ENCODE data around the gene CTSL.

The CTSL gene

DNA sequence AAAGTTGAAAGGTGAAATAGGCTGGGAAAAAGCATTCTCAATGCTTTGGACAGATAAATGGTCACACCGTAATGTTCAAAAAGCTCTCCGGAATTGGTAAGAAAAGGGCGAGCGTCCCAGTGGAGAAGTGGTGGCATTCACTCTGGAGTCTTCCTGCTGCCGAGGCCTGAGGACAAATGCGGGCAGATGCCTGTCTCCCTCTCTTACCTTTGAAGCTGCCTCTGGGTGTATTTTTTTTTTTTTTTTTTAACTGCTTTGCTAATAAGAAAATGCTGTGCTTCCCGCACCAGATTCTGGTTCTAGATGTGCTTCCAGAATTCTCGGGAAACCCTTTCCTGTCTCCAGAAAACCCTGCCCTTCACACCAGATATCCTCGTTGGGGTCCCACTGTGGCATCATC is 24.4 kb upstream of the CTSL start:
- DNase-seq: no peak

- DNase-seq: peak; percentile 52
These were observed 23.9 kb upstream of the CTSL start for GRCh38 chr9:87701931-87702421.

DNA sequence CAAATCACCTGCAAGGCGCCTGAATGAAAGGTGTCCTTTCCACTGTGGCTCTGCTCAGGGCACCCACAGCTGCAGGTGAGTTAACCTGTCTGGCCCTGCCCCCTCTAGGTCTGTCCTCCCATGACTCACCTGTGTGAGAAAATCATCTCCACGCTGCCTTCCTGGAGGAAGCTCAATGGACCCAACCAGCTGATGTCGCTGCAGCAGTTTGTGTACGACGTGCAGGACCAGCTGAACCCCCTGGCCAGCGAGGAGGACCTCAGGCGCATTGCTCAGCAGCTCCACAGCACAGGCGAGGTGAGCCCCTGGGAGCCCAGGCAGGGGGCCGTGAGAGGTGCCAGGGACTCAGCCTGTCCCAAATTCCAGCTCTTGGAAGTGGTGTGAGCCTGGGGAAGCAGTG is 23.0 kb upstream of the CTSL start:
- DNase-seq: no peak

GRCh38 chr9:87703636-87704276 is 22.2 kb upstream of the CTSL start:
- no peak for DNase-seq

GRCh38 chr9:87704342-87704741 is 21.6 kb upstream of the CTSL start:
- no peak for DNase-seq

DNA sequence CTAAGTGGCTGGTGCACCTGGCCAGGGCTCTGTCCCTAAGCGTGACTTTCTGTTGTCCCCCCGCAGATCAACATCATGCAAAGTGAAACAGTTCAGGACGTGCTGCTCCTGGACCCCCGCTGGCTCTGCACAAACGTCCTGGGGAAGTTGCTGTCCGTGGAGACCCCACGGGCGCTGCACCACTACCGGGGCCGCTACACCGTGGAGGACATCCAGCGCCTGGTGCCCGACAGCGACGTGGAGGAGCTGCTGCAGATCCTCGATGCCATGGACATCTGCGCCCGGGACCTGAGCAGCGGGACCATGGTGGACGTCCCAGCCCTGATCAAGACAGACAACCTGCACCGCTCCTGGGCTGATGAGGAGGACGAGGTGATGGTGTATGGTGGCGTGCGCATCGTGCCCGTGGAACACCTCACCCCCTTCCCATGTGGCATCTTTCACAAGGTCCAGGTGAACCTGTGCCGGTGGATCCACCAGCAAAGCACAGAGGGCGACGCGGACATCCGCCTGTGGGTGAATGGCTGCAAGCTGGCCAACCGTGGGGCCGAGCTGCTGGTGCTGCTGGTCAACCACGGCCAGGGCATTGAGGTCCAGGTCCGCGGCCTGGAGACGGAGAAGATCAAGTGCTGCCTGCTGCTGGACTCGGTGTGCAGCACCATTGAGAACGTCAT is 19.7 kb upstream of the CTSL start:
- no peak for DNase-seq

DNA sequence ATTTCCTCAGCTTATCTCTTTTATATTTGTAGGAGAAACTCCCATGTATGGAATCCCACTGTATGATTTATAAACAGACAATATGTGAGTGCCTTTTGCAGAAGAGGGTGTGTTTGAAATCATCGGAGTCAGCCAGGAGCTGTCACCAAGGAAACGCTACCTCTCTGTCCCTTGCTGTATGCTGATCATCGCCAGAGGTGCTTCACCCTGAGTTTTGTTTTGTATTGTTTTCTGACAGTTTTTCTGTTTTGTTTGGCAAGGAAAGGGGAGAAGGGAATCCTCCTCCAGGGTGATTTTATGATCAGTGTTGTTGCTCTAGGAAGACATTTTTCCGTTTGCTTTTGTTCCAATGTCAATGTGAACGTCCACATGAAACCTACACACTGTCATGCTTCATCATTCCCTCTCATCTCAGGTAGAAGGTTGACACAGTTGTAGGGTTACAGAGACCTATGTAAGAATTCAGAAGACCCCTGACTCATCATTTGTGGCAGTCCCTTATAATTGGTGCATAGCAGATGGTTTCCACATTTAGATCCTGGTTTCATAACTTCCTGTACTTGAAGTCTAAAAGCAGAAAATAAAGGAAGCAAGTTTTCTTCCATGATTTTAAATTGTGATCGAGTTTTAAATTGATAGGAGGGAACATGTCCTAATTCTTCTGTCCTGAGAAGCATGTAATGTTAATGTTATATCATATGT is 18.0 kb upstream of the CTSL start:
- no peak for DNase-seq

- no peak for DNase-seq
These were observed 17.4 kb upstream of the CTSL start for GRCh38 chr9:87708546-87708945.

- DNase-seq: no peak
These were observed 16.8 kb upstream of the CTSL start for GRCh38 chr9:87708986-87709728.

DNA sequence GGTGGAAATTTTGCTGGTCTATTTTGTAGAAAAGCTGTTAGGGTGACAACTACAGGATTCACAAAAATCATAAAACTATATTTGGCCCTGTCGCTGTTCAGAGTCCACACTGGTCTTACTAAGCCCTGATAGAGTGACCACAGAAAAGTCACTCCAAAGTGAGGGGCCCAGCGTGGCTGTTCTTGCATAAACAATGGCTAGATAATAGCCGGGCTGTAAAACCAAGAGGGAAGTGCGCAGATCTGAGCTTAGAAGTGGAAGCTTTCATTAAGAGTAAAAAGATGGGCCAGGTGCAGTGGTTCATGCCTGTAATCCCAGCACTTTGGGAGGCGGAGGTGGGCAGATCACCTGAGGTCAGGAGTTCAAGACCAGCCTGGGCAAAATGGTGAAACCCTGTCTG is 15.5 kb upstream of the CTSL start:
- no peak for DNase-seq

DNA sequence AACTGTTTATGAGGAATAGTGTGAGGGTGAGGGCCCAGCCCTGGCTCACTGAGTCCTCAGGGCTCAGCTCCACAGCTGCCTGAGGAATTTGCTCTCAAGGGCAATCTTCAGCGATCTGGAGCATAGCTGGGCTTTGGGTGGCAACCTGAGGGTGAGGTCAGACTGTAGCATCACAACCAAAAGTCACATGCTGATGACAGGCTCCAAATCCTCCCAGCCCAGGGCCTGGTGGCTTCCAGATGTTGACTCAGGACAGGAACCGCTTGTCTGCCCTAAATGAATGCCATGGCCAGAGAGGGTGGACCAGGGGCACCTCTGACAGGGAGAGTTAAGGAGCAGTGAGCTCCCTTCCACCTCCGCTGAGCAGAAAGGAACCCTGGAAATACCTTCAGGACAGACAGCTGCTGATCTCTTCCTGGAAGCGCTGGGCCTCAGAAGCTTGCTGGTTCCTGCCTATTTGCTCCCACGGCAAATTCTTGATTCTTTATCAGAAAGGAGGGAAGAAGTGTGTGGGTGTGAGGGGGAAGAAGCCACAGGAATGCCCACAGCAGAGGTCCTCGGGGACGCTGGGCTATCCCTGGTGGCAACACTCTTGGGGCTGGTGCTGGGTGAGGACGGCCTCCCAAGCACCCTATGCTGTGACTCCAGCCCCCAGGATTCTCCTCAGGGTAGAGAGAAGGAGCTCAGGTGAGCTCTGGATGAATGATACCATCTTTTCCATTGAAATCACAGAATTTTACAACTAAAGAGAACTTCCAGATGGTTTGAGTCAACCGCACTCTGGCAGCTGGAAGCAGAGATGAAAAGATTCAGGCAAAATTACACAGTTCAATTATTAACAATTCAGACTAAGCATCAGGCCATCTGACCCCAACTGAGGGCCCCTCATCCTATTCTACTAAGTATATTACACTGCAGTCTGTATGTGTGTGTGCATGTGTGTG is 13.8 kb upstream of the CTSL start:
- peak; percentile 77 for DNase-seq

GRCh38 chr9:87712801-87713277 is 13.1 kb upstream of the CTSL start:
- no peak for DNase-seq

DNA sequence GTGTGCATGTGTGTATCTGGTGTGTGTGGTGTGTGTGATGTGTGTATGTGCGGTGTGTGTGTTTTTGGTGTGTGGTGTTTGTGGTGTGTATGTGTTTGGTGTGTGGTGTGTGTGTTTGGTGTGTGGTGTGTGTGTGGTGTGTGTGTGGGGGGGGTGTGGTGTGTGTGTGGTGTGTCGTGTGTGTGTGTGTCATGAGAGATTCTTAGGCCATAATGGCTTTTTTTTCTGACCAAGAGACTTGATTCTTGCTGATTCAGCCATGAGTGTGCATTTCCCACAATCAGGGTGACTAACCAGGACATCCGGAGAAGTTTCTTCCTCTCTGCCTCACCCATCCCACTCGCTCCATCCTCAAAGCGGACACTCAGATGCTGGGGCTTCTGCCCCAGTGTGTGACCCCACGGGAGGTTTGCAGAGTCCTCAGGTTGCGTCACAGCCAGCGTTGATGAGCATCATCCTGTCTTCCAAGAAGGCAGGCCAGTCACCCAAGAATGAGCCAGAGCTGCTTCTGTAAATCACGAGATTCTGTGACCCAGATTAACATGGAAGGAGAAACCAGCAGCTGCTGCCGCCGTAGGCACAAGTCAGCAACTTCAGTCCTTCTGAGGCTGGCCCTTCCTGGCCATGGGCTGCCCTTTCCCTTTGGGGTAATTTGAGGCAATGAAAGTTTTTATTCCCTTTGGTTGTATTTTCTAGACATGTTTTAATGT is 12.5 kb upstream of the CTSL start:
- peak; percentile 96 for DNase-seq

DNA sequence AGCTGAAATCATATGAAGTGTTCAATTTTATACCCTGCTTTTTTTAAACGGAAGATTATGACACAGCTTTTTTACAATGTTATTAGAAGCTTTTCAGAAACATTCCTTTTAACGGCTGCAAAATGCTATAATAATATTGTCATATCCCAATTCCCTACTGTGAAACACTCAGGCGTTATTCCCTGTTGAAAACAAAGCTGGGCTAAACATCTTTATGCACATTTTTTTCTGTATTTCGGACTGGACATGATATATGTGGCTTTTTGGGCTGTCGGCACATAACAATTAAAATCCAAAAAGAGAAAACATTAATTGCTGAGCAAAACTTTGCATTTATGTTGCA is 12.0 kb upstream of the CTSL start:
- peak; percentile 81 for DNase-seq

GRCh38 chr9:87714819-87715218 is 11.1 kb upstream of the CTSL start:
- peak; percentile 74 for DNase-seq

- DNase-seq: no peak
These were observed 9.8 kb upstream of the CTSL start for GRCh38 chr9:87716141-87716540.

DNA sequence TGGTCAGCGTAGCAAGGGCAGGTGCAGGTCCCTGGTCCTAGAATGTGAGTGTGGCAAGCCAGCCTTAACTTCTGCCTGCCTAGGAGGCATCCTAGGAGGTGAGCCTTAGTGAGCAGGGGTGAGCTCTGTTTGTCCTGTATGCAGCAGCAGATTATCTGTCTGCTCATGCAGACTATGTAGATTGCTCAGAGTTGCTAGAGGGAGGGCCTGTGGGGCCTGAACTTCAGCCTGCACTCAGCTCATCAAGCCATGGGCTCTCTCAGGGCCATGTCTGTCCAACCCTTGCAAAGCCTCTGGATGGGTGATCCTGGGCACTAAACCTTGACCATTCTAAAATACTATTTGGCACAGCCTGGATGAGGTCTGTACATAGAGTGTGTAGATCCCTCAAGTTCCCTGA is 8.5 kb upstream of the CTSL start:
- DNase-seq: no peak

- no peak for DNase-seq
These were observed 7.7 kb upstream of the CTSL start for GRCh38 chr9:87718231-87718630.

- no peak for DNase-seq
These were observed 6.9 kb upstream of the CTSL start for GRCh38 chr9:87718852-87719612.

DNA sequence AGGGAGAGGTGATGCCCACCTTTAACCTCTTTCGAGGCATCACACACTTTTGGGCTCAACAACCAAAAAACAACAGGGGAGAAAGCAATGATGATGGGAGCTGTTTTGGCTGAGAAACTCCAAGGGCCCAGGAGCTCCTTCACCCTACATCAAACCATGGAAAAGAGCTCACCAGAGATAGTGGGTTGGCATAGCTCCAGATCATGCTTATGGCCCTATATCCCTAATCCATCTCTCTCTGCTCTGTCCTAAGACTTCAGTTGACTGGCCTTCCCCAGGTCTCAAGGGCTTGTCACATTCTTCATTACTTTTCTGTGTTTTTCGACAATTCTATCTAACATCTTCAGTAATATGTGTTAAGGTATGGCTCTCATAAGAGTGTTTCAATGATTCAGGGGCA is 5.7 kb upstream of the CTSL start:
- no peak for DNase-seq
